ENCODE measurements around the gene FAM83C. TPM values are rescaled to one million over a fixed set of nuclear protein-coding genes. Genes with fewer than 3 reads are reported as not detected.

FAM83C gene
- total and polyA plus RNA-seq, 10 of the 15 experiments (the other 5 are each of a cell fraction or from before 2014, with no cell fraction given): not detected

- ATAC-seq (peak; percentile 98), FAIRE-seq (peak; percentile 93), DNase-seq (ENCODE audit: low read depth, low spot score) (peak; percentile 31)
- H3K4me2 ChIP-seq (ENCODE audit: control insufficient read depth, insufficient read depth): no peak overlapping the region
- POLR2A ChIA-PET: interaction anchor here (0.8 to 1.2 kb wide), 2 partner anchors 25 to 28 kb away, joined by 3 to 4 read pairs; no protein-coding TSS in a partner anchor
- BruUV-seq (replicated peaks): no TSS peak
- SMC1A ChIA-PET (ENCODE audit: uncharacterized antibody, unreplicated experiment): interaction anchor here (0.5 to 2.7 kb wide), 3 partner anchors 25 to 486 kb away, joined by 3 to 9 read pairs (median 3); no protein-coding TSS in a partner anchor
- 29% methylated on average over 18 of the region's 18 CpGs for WGBS (ENCODE audit: insufficient coverage, insufficient replicate concordance, low lambda C conversion rate, missing lambda C conversion rate)
- CTCF ChIA-PET: interaction anchor here (0.7 to 7.3 kb wide), 24 partner anchors 8 to 590 kb away, joined by 3 to 81 read pairs (median 4); partner anchors contain the start of genes EIF6 and FAM83C
- H2AFZ ChIP-seq (ENCODE audit: control insufficient read depth, low read depth, low read length): peak overlapping the region; percentile 43
- no peak overlapping the region for H3K4me3 ChIP-seq
- H3K9ac ChIP-seq (ENCODE audit: control insufficient read depth, insufficient read depth, low read length): no peak overlapping the region
- RAD21 ChIA-PET (ENCODE audit: unreplicated experiment): interaction anchor here (0.9 to 2.2 kb wide), 7 partner anchors 11 to 157 kb away, joined by 3 to 8 read pairs (median 3); no protein-coding TSS in a partner anchor
- H3K27ac ChIP-seq (ENCODE audit: control insufficient read depth, insufficient read depth): no peak overlapping the region
- no peaks in the 10 kb centered on the region for H3K79me2 ChIP-seq (ENCODE audit: control insufficient read depth, insufficient read depth, low read length)
- H3K27me3 ChIP-seq (replicated peaks in 1 of 2; ENCODE audit: control insufficient read depth in 2 of 2, insufficient read depth in 2 of 2, low read length in 1 of 2): no peaks in the 10 kb centered on the region
- peaks cover 3 to 5% of the 10 kb centered on the region in 2 experiments; a peak in 2 of 4 replicates for H3K36me3 ChIP-seq (ENCODE audit: control insufficient read depth in 2 of 2, insufficient read depth in 2 of 2, low read length in 1 of 2)
- peaks cover 3% of the 10 kb centered on the region for H3K4me1 ChIP-seq (ENCODE audit: control insufficient read depth, insufficient read depth, low read length)
- intact Hi-C loops (cut with micrococcal nuclease; ENCODE audit: unreplicated experiment): loop anchor here (1.0 kb wide), 3 partner anchors 25 to 143 kb away; no protein-coding TSS in a partner anchor
- H3K9me3 ChIP-seq (replicated peaks; ENCODE audit: control insufficient read depth, insufficient read depth, low read length): no peaks in the 10 kb centered on the region
- H4K20me1 ChIP-seq (ENCODE audit: control insufficient read depth, insufficient read depth): no peaks in the 10 kb centered on the region
- in situ Hi-C loops (cut with MboI): loop anchor here (5.0 kb wide), 1 partner anchor 143 kb away; no protein-coding TSS in a partner anchor
- TF ChIP-seq CUX1 (IDR thresholded peaks at IDR 0.05; ENCODE audit: insufficient replicate concordance, low read depth, low read length): no peak
- TF ChIP-seq SMARCA5 (IDR thresholded peaks at IDR 0.05): no peak; the same call in 1 of the 2 replicates
- no peak for TF ChIP-seq STAT3 (IDR thresholded peaks at IDR 0.05; ENCODE audit: low read depth, low read length)
- TF ChIP-seq HSF1 (IDR thresholded peaks at IDR 0.05; ENCODE audit: low read depth, low read length): no peak
- TF ChIP-seq NFXL1 (IDR thresholded peaks at IDR 0.05; ENCODE audit: borderline replicate concordance): no peak
- TF ChIP-seq RFX5 (IDR thresholded peaks at IDR 0.05; ENCODE audit: low read depth, low read length): no peak
- no peak for TF ChIP-seq TCF3 (IDR thresholded peaks at IDR 0.05; ENCODE audit: borderline replicate concordance, insufficient read depth, low read depth, low read length)
- TF ChIP-seq SREBF2 (IDR thresholded peaks at IDR 0.05; ENCODE audit: low read length): no peak
- no peak for TF ChIP-seq PML (IDR thresholded peaks at IDR 0.05; ENCODE audit: low read length)
- no peak for TF ChIP-seq ZNF24 (IDR thresholded peaks at IDR 0.05)
- 0 out of 2 replicates have a peak, but pooled peaks have one; percentile 17 for TF ChIP-seq CREM (IDR thresholded peaks at IDR 0.05; ENCODE audit: low read depth)
- TF ChIP-seq GABPA (IDR thresholded peaks at IDR 0.05; ENCODE audit: low read depth): no peak
- no peak for TF ChIP-seq FOXM1 (IDR thresholded peaks at IDR 0.05; ENCODE audit: low read depth, low read length)
- no peak for TF ChIP-seq NFYB (IDR thresholded peaks at IDR 0.05; ENCODE audit: insufficient read depth, low read depth, low read length)
- no peak for TF ChIP-seq SMAD5 (IDR thresholded peaks at IDR 0.05; ENCODE audit: low read depth)
- TF ChIP-seq MLLT1 (IDR thresholded peaks at IDR 0.05): no peak
Observed at GRCh38 chr20:35303735-35304491, 11.7 kb upstream of the FAM83C start.
